ENCODE data around the gene CSAD. TPM values are rescaled to one million over a fixed set of nuclear protein-coding genes. Genes with fewer than 3 reads are reported as not detected.

CSAD gene
- polyA plus RNA-seq, 1 donor (not counting 4 experiments of a cell fraction or from before 2014, with no cell fraction given) = 19.5 TPM

DNA sequence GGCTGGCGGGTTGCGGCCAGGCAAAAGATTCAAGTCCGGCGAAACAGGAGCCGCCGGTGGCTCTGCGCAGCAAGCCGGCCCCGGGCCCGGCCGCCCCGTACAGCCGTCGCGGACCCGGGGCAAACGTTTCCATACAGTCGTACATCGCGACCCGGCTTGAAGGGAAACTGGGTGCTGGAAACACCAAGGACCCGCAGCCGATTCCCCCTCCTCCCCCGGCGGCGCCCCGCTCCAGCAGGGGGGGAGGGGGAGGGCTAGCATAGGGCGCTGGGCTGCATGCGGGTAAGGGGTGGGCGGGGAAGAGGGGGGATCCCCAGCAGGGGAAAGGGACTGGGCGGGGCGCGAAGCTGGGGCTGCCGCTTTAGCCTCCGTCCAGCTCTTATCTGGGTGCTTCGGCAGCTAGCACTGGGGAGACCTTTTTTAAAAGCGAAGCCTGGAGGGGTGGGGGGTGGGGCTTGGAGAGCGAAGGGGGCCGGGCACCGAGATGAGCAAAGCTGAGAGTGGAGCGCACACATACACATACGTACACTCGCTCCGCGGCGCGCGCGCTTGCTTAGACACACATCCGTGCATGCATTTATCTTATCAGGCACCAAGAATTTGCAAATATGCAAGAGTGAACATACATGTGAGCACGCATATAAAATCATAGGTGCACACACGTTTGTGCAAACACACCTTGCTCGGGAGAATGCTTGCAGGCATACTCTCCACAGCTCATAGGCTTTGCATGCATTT, 39.4 kb upstream of the CSAD start:
- Histone ChIP-seq H3K4me2 (ENCODE audit: control insufficient read depth, extremely low read depth, insufficient read depth, low read depth, low read length) (peak overlapping the region; percentile 87), H3K9me1 (ENCODE audit: control insufficient read depth, extremely low read depth, insufficient read depth, low read length) (no peaks in the 10 kb centered on the region), H3K79me2 (ENCODE audit: control insufficient read depth, insufficient read depth, low read length) (peaks cover 27% of the 10 kb centered on the region), H3K4me3 (ENCODE audit: control insufficient read depth in 2 of 3, extremely low read depth in 1 of 3, insufficient read depth in 2 of 3, low read depth in 1 of 3, low read length in 3 of 3) (peak overlapping the region; percentile 56 to 99 (median 95)), H4K20me1 (ENCODE audit: control insufficient read depth, extremely low read depth, insufficient read depth, low read length) (peaks cover 4% of the 10 kb centered on the region), H2AFZ (ENCODE audit: control insufficient read depth, low read length) (peak overlapping the region; percentile 33), H3K27ac (ENCODE audit: control insufficient read depth, insufficient read depth, low read length) (peak overlapping the region; percentile 70), H3K9ac (ENCODE audit: control insufficient read depth, extremely low read depth, insufficient read depth, low read length) (peak overlapping the region; percentile 81), H3K9me3 (ENCODE audit: control insufficient read depth, low read depth, low read length) (no peaks in the 10 kb centered on the region), H3K27me3 (ENCODE audit: control insufficient read depth, extremely low read depth, insufficient read depth, low read length) (no peaks in the 10 kb centered on the region), H3K4me1 (ENCODE audit: control insufficient read depth, extremely low read depth, insufficient read depth, low read length) (peaks cover 72% of the 10 kb centered on the region), H3K36me3 (ENCODE audit: control insufficient read depth in 2 of 2, extremely low read depth in 1 of 2, insufficient read depth in 2 of 2, low read length in 2 of 2) (peaks cover 4 to 11% of the 10 kb centered on the region in 2 experiments)
- dilution Hi-C loops (cut with MboI; ENCODE audit: extremely low pct_ligation_motif_present, low sequenced_read_pairs) = no loop called here
- FAIRE-seq = no peak
- TF ChIP-seq EZH2 (IDR thresholded peaks at IDR 0.05; ENCODE audit: low read length) (no peak), CTCF (optimal IDR thresholded peaks at IDR 0.05 in 1 of 3, IDR thresholded peaks at IDR 0.05 in 1 of 3, conservative IDR thresholded peaks at IDR 0.05 in 1 of 3; ENCODE audit: extremely low read depth in 1 of 3, insufficient read depth in 2 of 3, low read length in 3 of 3) (no peak)
- DNase-seq (ENCODE audit: low read depth, low spot score) = no peak

DNA sequence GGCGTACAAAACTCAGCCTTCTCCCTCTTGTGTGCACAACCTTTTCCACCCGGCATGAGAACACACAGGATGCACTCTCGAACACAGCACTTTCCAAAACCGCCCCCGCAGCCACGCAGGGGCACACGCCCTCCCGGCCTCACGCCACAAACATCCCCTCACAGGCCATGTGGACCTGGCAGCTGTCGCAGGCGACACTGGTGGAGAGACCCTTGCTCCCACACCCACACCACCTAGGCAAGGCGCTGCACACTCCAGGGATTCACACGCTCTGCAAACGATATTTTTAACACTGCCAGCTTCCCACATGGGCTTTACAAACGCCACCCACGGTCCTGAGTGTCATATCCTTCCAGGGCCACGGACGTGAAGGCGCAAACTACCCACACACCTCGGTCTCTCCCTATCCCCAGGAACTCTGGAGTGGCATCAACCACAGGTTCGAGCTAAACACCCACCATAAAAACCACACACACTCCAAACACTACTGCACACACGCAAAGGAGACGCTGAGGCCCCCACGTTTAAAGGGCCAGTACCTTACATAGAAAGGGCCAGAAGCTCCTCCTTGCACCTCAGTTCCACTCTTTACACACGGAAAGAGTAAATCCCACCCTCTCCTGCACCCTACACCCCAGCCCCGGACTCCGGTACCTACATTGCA, 38.7 kb upstream of the CSAD start:
- Histone ChIP-seq H3K4me2 (ENCODE audit: control insufficient read depth, extremely low read depth, insufficient read depth, low read depth, low read length) (peak overlapping the region; percentile 87), H3K4me3 (ENCODE audit: control insufficient read depth in 2 of 3, extremely low read depth in 1 of 3, insufficient read depth in 2 of 3, low read depth in 1 of 3, low read length in 3 of 3) (peak overlapping the region; percentile 56 to 99 (median 95)), H3K27me3 (ENCODE audit: control insufficient read depth, extremely low read depth, insufficient read depth, low read length) (no peaks in the 10 kb centered on the region), H3K36me3 (ENCODE audit: control insufficient read depth in 2 of 2, extremely low read depth in 1 of 2, insufficient read depth in 2 of 2, low read length in 2 of 2) (peaks cover 8 to 17% of the 10 kb centered on the region in 2 experiments), H3K79me2 (ENCODE audit: control insufficient read depth, insufficient read depth, low read length) (peaks cover 27% of the 10 kb centered on the region), H3K9ac (ENCODE audit: control insufficient read depth, extremely low read depth, insufficient read depth, low read length) (peak overlapping the region; percentile 81), H2AFZ (ENCODE audit: control insufficient read depth, low read length) (peak overlapping the region; percentile 33), H3K4me1 (ENCODE audit: control insufficient read depth, extremely low read depth, insufficient read depth, low read length) (peaks cover 65% of the 10 kb centered on the region), H3K27ac (ENCODE audit: control insufficient read depth, insufficient read depth, low read length) (peak overlapping the region; percentile 70), H4K20me1 (ENCODE audit: control insufficient read depth, extremely low read depth, insufficient read depth, low read length) (peaks cover 4% of the 10 kb centered on the region), H3K9me1 (ENCODE audit: control insufficient read depth, extremely low read depth, insufficient read depth, low read length) (no peaks in the 10 kb centered on the region), H3K9me3 (ENCODE audit: control insufficient read depth, low read depth, low read length) (no peaks in the 10 kb centered on the region)
- dilution Hi-C loops (cut with MboI; ENCODE audit: extremely low pct_ligation_motif_present, low sequenced_read_pairs) = no loop called here
- DNase-seq (ENCODE audit: low read depth, low spot score) = no peak
- no peak for TF ChIP-seq EZH2 (IDR thresholded peaks at IDR 0.05; ENCODE audit: low read length)
- TF ChIP-seq CTCF (optimal IDR thresholded peaks at IDR 0.05 in 1 of 3, IDR thresholded peaks at IDR 0.05 in 1 of 3, conservative IDR thresholded peaks at IDR 0.05 in 1 of 3; ENCODE audit: extremely low read depth in 1 of 3, insufficient read depth in 2 of 3, low read length in 3 of 3) = no peak
- FAIRE-seq = no peak

All from keratinocyte (primary cell).